Renal pelvis (tissue), 12 donors: ENCODE results near the gene RNF112. TPM values are rescaled to one million over a fixed set of nuclear protein-coding genes. Genes with fewer than 3 reads are reported as not detected.

ENCODE experiments used
- DNase-seq: peaks from one replicate; pipeline ENCODE4 v3.0.0-alpha.2; 2013
- long read RNA-seq, 16 experiments: transcript quantifications; one replicate each; lab custom pipeline, GENCODE V29; 2026
- polyA plus RNA-seq, 3 donors: library from polyadenylated mRNA; unstranded; fragments of 120-200 nt; gene quantifications; one replicate each; pipeline ENCODE4 v1.2.1, GENCODE V29; 2013; ENCODE audit not compliant: insufficient read length in 3 of 3

RNF112 gene, protein sequence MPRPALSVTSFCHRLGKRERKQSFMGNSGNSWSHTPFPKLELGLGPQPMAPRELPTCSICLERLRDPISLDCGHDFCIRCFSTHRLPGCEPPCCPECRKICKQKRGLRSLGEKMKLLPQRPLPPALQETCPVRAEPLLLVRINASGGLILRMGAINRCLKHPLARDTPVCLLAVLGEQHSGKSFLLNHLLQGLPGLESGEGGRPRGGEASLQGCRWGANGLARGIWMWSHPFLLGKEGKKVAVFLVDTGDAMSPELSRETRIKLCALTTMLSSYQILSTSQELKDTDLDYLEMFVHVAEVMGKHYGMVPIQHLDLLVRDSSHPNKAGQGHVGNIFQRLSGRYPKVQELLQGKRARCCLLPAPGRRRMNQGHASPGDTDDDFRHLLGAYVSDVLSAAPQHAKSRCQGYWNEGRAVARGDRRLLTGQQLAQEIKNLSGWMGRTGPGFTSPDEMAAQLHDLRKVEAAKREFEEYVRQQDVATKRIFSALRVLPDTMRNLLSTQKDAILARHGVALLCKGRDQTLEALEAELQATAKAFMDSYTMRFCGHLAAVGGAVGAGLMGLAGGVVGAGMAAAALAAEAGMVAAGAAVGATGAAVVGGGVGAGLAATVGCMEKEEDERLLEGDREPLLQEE
- polyA plus RNA-seq: 1 to 10 TPM in 2 of 3 donors, under 1 TPM in 1; 0.96 to 1.3 (median 1.2) TPM
- long read RNA-seq, donor 1: 0 reads
- long read RNA-seq, donor 2: 0 reads
- long read RNA-seq, donor 3: 0 reads
- long read RNA-seq, donor 4: 0 reads
- long read RNA-seq, donor 5: 0 reads
- long read RNA-seq, donor 6: 0 reads
- long read RNA-seq, donor 7: 0 reads
- long read RNA-seq, donor 8: 0 reads
- long read RNA-seq, donor 9, partial matches to known transcripts: 0 of 2 reads
- long read RNA-seq, donor 9, other reads (novel, unspliced or antisense): 0 of 2 reads
- long read RNA-seq, donor 10: 0 reads
- long read RNA-seq, donor 11: 0 reads
- long read RNA-seq, donor 12: 0 reads
- long read RNA-seq, donor 13: 0 reads
- long read RNA-seq, donor 14: 0 reads
- long read RNA-seq, donor 15: 0 reads
- long read RNA-seq, donor 16: 0 reads

DNA sequence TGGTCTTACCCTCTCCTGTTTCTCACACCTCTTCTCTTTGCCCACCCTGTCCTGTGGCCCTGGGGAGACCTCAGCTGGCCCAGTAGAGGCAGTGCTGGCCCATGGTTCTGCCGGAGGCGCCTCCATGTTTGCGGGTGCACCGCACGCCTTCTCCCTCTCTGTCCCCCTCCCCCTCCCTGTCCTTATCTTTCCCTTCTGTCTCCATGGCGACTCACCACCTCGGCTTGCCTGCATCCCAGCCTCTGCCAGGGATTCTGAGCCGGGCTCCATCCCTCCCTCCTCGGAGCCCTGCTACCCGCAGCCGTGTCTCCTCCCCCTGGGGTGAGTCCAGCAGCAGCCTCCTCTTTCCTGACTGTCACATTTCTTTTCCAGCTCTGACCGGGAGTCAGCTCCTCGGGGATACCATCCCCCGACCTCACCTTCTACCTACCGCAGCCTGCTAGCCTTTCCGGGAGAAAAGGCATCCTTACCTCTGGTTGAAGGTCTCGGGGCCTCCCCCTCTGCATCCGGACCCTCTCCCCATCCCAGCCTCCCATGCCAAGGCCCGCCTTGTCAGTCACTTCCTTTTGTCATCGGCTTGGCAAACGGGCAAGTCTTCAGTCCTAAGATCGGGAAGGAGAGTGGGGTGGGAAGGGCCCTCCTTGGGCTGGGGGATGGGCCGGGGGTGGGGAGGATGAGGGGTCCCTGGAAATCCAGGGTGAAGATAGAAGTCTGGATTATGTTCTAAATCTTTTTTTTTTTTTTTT is at the start of gene RNF112:
Gene RNF112 (plus strand): TSS at position 358 of the 746 bp plus-strand sequence. CDS start 177 bp downstream, at position 535.
- no peak for DNase-seq

DNA sequence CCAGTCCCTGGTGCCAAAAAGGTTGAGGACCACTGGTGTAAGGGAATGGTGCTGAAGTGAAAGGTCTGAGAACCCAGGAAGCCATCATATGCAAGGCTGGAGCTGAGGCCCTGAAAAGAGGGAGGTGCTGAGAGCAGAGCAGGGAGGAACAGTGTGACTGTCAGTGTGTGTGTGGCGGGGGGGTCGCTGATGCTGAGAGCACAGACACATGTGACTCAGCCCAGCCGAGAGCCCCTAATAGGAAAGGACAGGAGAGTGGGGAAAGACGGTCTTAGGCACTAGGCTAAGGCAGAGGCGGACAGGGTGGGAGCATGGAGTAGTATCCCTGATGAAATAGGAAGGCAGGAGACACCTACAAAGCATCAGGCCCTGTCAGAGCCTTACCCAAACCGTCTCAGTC is 49.7 kb upstream of the RNF112 start:
- DNase-seq: no peak

DNA sequence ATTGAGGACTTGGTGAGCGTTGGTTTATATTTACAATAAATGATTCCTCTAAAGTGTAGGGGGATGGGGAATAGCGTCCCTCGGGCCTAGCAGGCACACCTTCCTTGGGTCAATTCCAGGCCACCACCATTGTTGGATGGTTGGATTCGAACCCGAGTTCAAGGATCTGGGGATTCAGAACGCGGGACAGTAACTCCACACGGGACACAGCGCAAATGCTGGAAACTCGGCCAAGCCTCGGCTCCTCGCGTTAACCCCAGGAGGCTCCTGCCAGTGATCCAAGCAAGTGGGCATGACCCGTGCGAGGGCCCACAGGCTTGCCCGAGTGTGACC is 49.1 kb upstream of the RNF112 start:
- DNase-seq: no peak

DNA sequence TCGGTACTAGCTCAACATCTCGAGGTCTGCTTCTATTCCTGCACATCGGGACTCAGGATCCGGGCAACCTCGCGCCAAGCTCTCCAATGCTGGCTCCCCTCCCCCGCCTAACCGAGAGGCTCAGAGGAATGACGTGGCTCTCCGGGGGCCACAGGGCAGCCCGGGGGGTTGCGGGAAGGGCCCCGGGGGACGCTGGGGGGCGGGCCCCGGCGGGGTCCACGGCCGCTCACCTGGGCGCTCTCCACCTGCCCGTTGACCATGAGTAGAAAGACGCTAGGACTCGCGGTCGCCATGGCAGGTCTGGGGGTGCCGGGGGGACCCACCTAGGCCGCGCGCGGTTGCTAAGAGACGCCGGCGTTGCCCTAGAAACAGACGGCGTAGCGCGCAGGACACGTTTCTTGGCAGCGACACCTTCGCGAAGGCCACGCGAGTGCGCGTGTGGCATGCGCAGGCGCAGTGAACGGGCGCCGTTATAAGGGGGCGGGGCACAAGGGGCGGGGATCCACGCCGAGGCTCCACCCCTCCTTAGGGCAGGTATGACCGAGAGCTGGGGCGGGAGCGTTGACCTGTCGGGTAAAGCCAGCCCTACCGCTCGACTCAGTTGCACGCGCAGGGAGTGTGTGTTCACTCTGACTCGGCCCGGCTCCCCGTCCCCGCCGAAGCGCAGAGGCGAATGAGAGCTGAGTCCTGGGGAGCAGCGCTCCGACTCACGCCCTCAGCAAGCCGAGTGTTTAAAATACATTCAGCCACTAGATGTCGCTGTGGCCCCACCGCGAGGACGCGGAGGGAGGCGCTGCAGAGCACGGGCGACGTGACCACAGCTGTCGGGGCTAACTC is 48.5 kb upstream of the RNF112 start, which contains the start of gene B9D1:
Gene B9D1 (minus strand): TSS at position 447 of the 837 bp plus-strand sequence. CDS start 154 bp downstream, at position 293.
- DNase-seq: peak; percentile 91

DNA sequence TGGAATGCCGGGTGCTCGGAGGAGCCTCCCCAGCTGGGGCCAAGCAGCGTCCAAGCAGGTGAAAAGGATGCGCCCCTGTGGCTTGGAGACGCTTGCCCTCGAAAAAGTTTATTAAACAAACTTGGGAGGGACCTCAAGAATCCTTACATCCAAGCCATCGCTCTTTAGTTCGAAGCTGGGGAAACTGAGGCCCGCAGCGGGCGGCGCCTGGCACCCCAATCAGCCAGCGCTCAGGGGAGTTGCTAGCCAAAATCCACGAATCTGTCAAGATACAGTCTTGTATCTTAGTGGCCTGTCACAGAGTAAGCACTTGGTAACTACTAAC is 48.0 kb upstream of the RNF112 start:
- no peak for DNase-seq

DNA sequence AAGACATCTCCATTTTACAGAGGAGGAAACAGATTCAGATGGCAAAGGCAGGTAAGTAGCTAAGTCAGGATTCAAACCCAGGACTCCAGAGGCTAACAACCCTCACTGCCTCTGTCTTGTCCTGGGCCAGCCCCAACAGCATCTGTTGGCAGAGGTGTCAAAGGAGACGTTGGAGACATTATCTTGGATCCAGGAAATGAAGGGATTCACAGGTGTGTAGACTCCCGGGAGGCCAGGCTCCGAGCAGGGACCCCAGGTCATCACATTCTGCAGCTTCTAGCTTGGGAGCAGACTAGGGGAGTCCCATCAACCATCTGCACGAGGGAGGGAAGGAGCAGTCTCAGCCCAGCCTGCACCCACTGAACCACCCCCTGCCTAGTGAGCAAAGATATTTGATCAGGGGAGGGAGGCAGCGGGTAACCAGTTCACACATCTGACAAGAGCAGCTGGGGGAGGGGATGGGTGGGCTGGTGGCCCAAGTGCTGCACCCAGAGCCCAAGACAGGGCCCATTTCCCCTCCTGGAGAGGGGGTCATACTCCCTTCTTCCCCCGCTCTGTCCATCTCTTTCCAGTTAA is 47.5 kb upstream of the RNF112 start:
- DNase-seq: no peak

DNA sequence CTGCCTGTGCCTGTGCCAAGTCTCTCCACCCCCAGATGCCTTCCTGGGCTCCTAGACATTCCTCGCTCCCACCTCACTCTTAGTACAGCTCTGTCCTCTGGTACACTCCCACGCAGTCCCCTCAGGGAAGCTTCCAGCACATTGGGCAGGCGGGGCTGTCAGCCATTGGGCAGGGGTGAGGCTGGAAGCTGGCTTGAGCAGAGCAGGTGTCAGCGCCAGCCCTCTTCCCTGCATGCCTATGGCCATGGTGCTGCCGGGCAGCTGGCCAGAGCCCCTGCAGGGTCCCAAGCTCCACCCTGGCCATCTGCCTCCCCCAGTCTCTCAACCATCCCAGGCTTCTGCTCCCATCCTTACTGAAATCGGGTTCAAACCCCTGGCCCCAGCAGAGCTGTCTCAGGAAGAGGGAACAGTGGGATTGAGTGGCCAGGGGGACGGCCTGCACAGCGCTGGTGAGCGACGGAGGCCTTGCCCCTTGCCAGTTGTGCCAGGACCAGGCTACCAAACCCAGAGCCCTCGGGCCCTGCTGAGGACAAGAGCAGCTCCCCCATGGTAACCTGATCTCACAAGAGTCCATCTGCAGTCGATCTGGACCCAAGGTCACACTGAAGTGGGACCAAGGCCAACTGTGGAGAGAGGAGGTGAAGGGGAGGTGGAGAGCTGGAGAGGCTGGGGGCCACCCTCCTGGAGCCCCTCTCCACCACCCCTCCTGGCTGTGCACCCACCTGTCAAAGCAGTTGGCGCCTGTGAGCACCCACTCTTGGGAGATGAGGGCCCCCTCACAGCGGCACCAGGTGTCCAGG is 46.1 kb upstream of the RNF112 start:
- DNase-seq: no peak

DNA sequence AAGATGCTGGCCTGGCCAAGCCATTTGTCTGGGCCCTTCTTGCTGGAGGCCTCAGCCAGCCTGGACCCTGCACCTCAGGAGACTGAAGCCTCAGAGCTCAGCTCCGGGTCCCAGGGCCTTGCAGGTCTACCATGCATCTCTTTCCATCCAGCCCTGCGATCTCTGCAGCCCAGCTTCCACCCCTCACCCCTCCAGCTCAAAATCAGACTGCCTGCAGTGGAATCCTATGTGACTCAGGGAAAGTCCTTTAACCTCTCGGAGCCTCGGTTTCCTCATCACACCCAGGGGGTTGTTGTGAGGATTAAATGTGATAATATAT is 45.6 kb upstream of the RNF112 start:
- no peak for DNase-seq

DNA sequence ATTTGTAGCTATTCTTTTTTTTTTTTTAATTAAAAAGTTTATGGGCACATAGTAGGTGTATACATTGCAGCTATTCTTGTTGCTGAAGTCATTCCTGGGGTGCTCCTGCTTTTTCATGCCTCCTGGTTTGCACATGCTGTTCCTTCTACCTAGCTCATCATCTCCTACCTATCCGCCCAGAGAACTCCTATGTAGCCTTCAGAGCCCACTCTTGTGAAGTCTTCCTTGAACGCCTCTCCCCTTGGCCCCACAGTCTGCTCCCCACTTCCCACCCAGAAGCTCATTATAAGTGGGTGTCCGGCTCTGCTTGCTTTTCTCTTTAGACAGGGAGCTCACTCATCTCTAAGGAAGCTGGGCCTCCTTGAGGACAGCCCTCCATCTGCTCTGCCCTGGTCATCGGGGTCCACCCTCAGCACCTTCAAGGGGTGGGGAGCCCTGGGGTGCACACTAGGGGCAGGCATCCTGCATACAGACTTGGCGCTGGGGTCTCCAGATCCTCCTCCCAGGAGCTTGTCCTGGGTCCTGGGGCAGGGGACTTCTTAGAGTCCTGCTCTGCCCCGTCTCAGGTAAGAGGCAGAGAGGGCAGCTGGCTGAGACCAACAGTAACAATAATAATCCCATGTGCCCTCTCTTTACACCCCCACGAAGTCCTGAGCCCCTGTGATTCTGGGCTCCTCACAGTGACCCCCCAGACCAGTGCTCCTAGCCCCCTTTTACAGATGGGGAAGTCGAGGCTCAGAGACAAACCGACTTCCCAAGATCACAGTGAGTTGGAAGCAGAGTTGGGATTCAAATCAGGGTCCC is 45.0 kb upstream of the RNF112 start:
- DNase-seq: no peak

DNA sequence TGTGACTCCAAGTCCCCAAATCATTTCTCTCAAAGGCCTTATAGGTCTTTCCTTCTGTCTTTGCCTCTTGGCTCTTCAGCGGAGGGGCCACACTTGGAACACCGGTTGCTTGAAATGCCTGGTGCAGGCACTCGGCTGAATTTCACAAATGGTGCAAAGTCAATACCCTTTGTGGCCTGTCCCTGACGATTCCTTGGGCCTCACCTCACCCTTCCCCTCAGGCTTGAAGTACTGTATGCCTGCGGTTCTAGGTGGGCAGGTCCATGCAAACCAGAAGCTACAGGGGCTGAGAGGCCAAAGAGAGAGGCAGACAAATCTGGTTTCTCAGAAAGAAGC is 44.4 kb upstream of the RNF112 start:
- no peak for DNase-seq

DNA sequence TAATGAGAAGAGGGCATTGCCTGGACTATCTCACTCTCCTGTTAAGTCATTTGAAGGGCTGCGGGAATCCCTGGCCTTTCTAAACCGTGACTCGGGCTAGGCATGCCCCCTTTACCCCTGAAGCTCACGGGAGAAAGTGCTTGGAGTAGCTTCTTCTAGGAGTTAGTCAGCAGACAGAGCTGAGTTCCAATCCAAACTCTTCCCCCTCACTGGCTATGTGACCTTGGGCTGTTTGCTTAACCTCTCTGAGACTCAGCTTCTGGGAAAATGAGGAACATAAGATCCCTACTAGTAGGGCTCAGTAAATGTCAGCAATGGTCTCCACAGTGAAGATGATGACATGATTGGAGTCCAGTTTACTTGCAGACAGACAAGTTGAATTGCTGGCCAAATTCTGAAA is 42.8 kb upstream of the RNF112 start:
- no peak for DNase-seq

DNA sequence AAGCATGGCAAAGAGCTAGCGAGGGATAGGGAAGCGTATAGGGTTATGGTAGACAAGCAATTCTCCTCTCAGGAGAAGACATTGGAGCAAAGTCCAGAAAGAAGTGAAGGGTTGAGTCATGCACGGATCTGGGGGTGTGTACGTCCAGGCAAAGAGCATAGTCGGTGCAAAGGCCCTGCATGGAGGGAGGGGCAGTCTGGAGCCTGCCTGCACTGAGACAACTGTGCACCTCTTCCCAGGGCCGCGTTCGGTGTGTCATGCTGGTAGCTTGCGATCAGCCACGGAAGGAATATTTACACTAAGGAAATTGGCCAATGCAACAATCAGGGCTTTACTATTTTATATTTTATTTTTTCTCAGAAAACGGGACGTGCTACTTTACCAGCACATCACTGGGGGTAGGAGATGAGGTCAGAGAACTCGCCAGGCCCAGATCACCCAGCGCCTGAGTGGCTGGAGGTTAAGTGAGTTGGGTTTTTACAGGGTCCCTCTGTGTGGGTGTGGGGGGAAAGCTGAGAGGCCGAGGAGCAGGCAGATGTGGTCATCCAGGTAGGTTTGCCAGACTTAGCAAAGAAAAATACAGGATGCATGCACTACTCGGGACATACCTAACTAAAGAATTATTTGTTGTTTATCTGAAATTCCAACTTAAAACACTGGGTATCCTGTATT is 41.8 kb upstream of the RNF112 start:
- no peak for DNase-seq

DNA sequence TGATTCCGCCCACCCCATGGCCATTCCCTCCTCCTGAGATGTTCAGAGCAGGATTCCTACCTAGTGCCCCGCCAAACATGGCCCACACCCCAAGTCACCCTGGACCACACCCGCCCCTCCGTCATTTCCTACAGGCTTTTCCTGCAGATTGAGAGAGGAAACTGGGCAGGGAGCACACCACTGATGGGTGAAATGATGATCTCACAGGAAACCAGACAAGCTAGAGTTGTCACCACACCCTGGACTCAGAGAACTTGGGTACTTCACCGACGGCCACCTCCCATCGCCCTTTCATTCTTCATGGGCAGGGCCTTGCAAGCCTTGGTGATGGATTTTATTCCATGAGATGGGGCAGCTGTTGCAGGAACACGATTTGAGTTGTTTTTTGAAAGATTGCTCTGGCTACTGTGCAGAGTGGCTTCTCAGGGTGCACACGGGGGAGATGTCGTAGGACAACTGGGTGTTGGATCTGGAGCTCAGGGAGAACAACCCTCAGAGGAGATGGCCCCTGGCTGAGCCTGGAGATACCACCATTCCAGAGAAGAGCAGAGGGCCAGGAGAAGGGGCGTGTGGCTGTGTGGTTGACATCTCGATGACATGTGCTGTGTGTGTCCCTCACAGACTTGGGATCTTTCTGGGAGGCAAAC is 41.1 kb upstream of the RNF112 start:
- no peak for DNase-seq

DNA sequence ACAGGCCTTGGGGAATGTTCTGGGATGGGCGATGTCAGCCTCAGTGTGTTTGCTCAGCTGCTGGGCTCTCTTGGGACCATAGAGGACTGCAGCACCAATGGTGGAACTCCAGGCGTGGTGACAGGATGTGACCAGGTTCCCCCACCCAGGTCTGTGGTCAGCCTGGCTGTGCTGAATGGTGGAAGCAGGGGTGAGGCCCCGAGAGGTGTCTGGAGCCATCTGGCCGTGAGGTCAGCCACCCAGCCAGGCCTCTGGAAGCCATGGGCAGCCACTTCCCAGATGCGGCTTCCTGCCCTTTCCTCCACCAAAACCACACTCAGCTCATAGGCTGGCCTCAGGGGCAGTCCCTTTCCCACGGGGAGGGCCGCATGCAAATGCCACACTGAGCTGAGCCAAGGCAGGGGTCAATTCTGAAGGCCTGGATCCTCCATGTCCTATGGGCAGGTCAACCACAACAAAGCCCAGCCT is 40.5 kb upstream of the RNF112 start:
- DNase-seq: no peak

DNA sequence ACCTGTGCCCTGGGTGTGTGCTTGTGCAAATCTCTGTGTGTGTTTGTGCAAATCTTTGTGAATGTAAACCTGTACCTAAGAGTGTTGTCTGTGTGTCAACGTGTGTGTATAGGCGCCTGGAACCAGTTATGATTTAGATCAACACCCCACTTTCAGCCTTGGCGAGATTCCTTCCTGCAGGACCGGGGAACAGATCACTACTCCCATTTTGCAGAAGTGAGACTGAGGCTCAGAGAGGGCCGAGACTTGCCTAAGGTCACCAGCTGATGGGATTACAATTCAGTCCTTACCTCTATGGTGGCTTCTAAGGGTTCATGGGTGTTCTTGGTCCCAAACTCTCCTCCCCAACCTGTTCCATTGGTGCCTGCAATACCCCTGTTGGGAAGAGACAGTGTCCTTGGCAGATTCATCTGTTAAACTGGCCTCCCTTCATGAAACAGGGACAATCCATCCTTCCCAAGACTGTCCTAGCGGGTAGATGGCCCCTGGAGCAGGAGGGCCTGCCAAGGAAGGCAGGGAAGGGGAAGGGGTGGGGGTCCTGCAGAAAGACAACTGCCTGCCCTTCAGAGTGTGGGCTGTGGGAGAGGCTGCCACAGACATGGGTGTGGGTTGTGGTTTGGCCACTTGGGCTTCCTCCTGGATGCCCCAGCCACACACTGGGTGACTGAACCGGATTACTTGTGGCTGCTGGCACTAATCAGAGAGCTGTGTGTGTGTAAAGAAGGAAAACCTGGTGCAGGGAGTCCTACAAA is 39.6 kb upstream of the RNF112 start:
- no peak for DNase-seq

DNA sequence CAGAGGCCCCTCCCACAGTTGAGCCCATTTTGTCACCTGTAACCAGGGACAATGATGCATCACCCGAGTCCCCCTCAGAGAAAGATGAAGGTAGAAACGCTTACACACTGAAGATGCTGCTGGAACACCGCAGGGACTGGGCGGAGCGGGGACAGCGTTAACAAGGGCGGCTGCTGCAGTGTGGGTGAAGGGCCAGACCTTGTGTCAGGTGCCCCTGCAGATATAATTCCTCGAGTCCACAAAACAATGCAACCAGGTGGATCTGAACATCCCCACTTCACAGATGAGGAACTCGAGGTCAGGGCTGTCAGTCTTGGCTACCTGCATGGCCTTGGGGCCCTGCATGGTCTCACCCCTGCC is 39.0 kb upstream of the RNF112 start:
- DNase-seq: no peak

DNA sequence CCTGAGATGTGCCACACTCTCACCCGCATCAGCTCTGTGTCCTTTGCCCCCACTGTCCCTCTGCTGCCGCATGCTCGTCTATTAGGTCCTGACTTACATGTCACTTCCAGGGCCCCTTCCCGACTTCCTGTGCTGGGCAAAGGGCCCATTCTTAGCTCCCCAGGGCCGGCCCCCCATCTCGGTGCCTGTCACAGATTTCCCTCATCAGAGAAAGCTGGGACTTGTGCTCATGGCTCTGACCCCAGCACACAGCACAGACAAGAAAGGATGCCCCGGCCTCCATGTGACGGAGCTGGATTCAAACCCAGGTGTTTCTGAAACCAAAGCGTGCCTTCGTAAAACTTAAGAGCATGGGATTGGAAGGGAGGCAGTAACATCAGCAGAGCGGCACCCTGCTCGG is 38.6 kb upstream of the RNF112 start:
- DNase-seq: no peak
